ENCODE measurements around the gene COL1A1. TPM values are rescaled to one million over a fixed set of nuclear protein-coding genes. Genes with fewer than 3 reads are reported as not detected.

The COL1A1 gene
- total RNA-seq, 1 experiment from 2014 or later = 0.38 TPM

DNA sequence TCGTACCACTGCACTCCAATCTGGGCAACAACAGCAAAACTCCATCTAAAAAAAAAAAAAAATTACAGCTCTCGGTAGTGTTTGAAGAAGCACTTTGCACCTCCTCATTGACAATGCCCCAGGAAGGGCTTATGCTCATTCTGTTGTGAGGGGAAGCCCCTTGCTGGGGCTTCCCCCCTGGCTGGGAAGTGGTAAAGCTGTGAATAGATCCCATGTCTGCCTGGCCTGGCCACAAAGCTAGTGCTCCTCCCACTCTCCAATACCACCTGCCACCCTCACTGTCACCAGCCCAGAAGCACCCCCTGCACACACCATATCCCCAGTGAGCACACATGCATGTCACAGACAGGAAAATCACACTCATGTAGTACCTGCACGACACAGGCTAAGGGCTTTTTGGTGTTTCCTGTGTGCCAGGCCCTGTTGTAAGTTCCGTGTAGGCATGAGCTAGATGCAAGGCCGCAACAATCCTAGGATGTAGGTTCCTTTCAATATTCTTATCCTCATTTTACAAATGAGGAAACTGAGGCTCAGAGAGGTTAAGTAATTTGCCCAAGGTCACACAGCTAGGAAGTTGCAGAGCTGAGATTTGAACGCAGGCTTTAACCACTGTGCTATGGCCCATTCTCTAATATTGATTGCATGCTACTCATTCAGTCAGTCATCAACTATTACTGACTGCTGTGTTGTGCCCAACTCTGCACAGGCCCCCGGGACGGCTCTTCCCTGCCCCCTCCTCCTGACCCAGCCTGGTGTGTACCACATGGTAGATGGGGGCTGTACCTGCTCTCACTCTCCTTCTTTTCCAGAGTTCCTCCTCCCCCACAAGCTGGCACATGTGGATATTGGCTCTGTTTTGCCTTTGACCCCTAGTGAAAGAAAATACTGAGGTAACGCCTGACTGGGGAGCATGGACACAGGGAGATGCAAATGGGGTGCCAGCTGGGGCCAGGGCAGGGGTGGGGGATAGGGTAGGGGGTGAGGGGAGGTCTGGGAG lies 11.9 kb upstream of the COL1A1 start:
- DNase-seq (ENCODE audit: low spot score) = no peak

DNA sequence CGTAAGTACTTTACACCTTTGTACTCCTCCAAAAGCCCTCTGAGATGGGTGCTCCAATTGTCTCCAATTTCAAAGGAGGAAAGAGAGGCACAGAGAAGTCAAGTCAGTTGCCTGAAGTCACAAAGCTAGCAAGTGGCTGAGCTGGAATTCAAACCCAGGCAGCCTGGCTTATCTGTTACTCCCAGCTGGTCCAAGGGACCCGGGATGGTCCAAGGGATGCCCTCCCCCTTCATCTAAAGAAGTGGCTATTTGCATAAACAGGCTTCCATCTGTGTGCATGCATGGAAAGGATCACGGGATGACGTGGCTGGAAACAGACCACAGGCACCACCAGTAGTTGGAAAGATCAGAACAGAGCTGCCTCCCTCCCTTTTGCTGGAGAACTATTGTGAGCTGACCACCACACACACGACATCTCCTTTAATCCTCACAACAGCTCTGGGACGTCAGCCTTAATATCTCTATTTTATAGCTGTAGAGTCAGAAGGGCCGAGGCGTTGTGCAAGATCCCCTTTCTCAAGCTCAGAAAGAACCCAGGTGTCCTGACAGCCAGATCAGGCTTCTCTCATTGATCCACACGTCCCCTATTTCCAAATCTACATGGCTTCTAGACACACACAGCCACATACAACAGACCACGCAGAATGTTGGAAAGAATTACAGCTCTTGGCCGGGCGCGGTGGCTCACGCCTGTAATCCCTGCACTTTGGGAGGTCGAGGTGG lies 10.9 kb upstream of the COL1A1 start:
- DNase-seq (ENCODE audit: low spot score) = no peak

DNA sequence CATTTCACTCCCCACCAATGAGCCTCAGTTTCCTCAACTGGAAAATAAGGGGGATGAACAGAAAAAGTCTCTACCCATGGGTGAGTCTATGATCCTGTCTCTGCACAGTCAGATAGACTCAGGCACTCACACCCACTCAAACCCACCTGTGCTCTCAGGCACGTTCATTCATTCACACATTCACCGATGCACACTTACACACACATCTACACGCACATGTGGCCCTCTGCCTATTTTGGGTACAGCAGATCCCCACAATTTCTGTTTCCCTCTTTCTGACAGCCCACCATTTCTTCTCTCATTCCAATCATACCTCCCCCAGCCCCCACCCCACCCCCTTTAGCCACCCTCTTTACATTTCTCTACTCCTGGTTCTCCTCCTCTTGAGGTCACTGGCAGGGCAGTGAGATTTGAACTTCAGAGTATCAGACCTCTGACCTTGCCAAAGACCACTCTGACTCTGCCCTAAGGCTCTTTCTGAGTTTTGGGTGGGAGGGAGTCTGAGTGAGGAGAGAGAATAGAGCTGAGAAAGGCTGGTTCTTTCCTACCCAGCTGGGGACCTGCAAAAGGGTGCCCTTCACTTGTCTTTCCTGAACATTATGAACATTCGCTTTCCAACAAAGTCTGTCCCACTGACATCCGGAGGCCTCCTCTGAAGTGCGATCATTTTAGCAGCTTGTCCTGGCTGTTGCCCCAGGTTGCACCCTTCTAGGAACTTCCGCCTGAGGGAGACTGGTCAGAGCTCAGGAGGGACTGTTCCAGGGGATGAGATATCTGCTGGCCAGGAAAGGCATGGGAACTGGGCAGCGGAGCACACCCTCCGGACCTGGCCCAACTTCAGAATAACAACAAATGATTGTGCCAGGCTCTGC lies 10.1 kb upstream of the COL1A1 start:
- DNase-seq (ENCODE audit: low spot score) = no peak

DNA sequence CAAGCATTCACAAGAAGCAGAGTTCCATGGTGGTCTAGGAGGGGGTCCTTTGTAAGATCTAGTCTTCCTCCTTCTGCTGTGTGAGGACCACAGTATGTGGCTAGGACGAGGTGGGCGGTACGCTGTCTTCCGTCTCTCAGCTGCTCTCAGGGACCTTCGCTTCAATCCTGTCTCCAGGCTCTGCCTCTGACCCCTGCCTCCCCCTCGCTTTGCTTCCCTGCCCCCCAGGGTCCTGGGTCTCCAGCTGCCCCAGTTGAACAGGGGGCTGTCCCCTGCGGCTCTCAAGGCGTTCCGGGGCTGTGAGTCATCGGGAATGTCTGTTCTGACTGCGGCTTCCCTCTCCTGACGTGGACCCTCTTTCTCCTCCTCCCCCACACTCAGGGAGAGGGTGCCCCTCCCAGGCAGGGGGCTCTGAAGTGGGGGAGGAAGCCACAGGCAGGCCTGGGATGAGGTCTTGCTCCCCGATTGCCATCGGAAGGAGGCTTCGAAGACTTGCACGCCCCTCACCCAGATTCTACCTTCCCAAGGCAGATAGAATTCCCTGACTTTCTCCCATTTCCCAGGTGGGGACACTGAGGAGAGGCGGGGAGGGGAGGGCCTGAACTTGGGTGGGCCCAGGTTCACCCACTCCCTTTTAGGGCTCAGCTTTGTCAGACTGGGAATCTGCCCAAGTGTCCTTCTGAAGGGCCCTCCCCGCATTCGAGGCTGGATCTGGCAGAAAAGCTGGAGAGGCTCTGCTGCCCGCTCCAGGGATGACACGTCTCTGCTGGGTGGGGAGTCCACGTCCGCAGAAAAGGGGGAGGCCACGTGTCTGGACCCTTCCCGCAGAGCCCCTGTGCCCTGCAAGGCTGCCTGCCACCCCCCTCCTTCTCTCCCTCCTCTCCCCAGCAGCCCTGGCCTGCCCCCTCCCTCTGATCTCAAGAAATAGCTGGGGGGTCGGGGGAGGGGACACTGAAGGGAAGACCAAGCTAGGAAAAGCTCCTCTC lies 9.1 kb upstream of the COL1A1 start:
- DNase-seq (ENCODE audit: low spot score) = no peak

DNA sequence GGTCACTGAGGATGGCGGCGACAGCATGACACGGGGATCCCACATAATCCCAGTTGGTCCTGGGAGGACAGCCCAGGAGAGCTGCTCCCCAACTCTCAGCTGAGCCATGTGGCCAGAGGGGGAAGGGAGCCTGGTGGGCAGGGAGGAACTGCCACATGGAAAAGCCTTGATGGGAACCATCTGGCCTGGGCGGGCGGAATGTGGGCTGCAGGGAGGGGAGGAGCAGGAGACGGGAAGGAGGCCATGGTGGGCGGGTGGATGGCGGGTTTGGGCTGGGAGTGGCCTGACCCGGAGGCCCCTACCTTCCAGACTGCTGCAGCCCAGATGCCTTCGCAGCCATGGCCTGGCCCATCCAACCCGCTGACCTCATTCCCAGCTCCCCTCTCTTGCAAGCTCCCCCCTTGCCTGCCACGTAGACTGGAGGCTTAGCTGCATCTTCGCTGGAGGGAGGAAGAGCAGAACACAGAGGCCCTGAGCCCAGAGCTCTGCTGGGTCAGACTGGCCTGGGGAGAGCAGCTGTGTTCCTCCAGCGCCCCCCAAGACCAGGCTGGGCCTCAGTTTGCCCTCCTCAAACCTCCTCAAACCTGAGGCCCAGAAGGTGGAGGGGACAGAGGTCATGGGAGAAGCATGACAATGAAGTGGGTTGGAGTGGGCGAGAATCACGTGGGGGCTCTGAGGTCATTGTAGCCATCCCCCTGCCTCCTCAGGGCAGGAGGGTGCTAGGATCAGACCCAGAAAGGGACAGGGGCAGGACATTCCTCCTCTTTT lies 8.2 kb upstream of the COL1A1 start:
- no peak for DNase-seq (ENCODE audit: low spot score)

DNA sequence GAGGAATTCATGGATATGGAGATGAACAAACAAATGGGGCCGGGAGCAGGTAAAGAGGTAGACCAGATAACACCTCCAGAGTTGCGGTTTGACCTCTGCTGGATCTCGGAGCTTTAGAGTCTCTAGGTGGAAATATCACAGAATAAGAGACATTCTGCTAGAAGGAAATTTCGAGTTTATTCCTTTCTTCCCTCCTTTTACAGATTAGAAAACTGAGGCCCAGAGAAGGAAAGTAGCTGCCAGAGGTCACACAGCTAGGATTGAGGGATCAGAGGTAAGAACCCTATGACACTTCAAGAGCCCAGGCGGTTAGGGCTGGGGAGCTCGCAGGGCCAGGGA lies 7.7 kb upstream of the COL1A1 start:
- DNase-seq (ENCODE audit: low spot score) = no peak

DNA sequence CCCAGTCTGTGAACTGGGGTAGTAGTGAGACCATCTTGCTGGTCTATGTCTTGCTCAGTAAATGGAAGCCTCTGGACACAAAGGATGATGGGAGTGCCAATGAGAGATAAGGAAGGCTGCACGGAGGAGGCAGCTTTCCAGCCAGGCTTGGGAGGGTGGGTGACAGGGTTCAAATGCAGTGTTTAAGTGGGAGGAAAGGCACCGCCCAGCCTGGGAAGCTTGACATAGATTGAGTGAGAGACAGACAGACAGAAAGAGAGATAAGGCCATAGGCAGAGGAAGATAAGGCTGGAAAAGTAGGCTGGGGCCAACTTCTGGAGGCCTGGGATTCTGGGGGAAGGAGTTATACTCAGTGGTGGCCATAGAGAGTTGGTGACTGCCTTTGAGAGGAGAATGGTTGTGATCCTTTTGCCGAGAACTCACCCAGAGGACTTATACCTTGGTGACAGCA lies 7.2 kb upstream of the COL1A1 start:
- no peak for DNase-seq (ENCODE audit: low spot score)

DNA sequence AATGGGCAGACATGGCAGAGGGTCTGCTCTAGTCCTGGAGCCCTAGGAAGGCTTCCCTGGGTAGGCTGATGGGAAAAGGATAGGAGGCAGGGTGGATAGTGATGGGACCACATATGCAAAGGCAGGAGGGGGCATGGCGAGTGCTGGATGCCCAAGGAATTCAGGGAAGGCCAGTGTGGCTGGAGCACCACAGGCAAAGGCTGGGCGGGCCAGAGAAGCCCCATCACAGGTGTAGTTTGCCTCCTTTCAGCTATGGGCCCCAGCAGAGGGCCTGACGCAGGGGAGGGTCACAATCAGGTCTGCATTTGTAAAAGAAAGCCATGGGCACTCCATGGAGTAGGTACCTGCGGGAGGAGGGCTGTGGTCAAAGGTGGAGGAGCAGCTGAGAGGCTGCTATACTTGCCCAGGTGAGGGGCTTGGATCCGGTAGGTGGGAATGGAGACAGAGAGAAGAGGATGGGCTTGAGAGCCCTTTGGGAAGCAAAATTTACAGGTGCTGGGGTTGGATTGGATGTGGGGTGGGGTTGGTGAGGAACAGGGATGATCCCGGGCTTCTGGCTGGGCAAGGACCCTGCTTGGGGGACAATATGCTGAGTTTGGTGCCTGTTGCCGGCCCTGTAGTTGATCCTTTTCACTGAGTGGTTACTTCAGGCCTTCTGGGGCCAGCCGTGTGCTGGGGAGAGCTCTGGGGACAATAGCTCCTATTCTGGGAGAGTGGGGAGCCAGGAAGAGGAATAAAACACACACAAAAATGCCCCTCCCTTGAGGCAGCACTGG lies 6.5 kb upstream of the COL1A1 start:
- no peak for DNase-seq (ENCODE audit: low spot score)

DNA sequence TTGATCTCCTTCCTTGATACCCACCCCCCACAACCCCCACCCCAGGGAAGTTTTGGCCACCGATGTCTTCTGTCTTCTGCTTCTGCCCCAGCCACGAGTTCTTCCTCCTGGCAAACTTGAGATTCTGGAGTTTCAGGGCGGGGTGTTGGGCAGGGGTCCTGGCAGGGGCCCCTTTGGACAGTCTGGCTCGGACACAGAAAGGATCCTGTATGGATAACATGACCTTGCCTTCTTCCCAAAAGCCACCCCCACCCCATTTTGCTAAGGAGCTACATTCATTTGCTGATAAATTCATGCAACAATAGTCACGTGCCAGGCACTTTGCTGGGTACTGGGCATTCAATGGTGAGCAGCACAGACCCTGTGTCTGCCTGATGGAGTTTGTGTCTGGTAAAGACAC lies 5.9 kb upstream of the COL1A1 start:
- DNase-seq (ENCODE audit: low spot score) = no peak

DNA sequence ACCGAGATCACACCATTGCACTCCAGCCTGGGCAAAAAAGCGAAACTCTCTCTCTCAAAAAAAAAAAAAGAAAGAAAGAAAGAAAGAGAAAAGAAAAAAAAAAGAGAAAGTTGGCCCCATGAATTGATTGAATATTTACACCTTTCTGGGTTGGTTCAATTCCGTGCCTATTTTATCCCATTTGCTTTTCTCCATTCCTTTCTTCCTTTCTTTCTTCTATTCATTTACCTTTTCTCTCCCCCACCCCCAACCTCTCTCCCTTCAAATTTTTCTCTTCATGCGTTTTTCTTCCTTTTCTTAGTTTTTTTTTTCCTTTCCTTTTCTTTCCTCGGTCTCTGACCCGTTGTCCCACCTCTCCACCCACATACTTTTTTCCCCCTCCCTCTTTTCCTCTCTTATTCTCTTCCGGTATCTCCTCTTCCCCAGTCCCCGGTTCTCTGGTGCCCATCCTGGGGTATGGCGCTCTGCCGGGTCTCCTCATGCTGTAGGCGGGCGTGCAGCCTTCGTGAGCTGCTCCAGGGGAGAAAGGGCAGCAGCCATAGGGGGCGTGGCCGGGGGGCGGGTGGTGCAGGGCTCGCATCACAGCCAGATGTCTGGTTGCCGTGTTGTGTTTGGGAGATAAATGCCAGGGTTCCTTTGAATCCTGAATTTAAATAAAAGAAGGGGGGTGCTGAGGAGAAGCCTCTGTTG lies 5.3 kb upstream of the COL1A1 start:
- no peak for DNase-seq (ENCODE audit: low spot score)

DNA sequence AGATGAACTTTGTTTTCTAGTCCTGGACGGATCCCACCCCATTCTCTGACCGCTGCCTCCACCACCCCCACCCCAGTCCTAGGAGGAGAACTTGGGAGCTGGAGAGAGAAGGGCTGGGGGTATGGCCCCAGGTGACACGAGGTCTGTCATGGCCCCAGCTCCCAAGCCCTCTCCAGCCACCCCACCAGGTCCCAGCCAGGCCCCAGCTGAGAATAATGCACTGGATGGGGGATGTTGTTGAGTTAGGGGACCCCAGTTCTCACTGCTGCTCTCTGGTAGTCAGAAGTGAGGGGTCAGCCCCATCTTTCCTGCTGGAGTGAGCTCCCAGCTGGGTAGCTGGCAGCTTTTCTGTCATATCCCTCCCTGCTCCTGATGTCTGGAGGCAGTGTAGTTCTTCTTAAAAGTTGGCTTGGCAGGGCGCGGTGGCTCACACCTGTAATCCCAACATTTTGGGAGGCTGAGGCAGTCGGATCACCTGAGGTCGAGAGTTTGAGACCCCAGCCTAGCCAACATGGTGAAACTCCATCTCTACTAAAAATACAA lies 4.6 kb upstream of the COL1A1 start:
- DNase-seq (ENCODE audit: low spot score) = no peak

DNA sequence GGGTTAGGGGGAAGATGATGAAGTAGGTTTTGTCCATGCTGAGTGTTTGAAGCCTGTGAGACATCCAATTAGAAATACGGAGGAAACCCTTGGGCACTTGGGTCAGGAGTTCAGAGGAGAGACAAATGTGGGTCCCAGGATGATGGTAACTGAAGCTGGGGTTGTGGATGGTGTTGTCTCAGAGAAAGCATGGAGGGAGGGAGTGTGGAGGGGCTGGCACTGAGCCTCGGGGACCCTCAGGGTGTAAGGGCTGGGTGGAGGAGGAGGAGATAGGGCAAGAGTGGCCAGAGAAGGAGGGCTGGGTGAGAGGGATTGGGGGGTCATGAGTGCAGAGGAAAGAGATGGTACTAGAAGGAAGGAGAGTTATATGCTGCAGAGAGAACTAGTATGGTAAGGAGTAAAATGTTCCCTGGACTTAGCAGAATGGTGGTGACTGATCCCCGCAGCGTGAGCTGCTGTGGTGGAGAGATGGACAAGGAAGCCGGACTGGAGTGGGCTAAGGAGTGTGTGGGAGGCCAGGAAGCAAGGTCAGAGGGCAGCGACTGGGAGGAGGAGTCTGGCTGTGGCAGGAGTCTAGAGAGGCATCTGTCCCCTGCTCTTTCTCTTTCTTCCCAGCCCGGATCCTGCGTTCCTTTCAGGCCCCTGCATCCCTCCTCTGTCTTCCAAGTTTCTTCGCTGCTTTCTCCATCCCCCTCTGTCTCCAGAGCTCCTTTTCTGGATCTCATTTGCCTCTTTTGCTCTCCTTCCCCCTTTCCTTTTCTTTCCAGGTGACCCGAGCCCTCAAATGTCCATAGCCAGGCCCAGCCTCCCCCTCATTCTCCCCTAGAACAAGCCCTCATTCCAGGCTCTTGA lies 3.9 kb upstream of the COL1A1 start:
- no peak for DNase-seq (ENCODE audit: low spot score)

DNA sequence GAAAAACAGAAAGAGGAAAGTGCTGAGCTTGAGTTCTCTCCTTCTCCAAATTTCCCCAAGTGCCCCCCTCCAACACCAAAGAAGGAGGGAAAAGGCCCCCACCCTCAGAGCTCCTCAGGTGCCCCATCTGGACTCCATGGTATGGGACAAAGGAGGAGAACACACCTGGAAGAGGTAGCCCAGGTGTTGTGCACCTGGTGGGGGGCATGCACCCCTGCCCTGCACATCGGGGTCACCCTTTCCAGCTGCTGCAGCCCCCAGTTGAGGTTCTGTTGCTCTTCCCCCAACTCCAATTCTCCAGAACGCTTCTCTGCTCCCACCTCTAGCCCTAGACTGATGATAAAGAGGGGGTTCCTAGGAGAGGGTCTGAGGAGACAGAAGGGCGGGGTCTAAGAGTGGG lies 3.0 kb upstream of the COL1A1 start:
- no peak for DNase-seq (ENCODE audit: low spot score)

DNA sequence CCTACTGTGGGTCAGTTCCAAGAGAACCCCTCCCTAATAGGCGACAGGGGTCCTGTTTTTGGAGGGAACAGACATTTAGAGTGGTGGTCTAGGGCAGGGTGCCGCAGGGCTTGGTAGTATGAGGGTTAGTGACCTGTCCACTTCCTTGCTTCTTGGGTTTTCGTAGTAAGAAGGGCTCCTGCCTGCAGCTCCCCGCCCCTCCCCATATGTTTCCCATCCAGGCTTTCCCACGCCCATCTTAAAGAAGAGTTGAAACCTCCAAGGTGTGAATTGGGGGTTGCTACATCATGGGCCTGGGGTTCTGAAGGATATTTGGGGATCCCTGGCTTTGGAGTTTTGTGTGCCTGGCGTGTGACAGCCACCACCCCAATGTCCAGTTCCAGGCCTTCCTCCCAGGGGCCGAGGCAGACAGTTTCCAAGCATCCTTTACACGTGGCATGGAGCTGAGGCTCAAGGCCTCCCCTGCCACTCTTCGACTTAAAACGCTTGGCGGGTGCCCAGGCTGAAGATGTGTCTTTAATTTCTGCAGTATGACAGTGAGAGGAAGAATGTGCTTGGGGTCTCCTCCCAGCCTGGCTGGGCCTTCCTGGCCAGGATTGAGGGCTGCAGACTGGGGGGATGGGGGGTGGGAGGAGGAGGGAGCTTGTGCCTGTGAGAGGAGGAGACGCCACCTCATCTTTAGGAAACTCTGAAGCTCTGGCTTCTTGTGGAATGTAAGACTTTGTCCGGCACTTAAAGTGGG lies 2.3 kb upstream of the COL1A1 start:
- DNase-seq (ENCODE audit: low spot score) = no peak

DNA sequence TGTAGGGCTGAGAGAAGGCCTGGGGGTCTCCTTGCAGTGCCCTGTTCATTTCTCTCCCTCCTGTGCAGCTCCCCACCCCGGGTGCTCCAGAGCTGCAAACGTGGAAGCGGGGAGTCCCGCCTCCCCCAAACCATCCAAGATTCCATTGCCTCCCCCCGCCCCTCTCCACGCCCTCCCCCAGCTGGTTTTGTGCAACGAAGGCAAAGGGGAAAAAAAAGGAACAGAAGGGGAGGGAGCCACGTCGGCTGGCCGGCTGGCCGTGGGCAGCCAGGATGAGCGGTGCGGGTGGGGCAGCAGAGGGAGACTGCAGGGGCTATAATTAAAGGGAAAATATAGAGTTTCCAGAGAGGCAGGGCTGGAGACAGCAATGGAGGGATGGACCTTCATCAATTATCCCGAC lies 1.7 kb upstream of the COL1A1 start:
- no peak for DNase-seq (ENCODE audit: low spot score)

DNA sequence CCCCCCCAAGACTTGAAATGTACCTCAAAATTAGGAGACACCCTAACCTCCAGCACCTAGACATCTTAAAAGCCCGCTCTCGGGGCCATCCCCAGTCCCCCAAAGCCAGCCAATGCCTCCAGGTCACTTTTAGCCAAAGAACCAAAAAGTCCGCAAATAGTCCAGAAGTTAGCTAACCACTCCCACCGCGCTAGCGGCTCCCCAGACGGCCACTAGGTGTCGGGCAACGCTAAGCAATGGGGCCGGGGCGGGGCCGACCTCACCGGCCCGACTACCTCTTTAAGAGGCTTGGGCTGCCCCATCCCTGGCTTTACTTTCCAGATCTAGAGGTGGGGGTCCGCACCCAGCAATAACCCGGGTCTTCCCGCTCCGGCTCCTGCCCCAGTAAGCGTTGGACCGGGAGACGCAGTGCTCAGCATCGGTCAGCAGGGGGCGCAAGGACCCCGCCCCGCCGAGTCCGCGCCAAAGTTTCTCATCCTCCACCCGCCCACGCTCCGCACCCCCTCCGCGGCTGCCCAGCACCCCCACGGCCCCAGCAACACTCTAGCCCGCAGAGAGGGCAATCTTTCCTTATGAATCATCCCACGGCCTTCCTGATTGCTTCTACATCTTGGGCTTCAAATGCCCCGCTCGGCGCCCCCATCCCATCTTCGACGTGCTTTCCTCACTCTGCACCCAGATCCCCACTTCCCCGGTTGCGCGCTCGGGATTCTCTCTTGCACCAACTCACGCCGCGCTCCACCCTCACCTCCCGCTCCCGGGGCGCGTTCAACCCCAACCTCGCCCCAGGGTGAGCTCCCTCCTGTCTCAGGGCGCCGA lies 765 bp downstream of the COL1A1 start:
- peak; percentile 88 for DNase-seq (ENCODE audit: low spot score)
